ENCODE results near the gene ANKRD52. TPM values are rescaled to one million over a fixed set of nuclear protein-coding genes. Genes with fewer than 3 reads are reported as not detected.

ANKRD52 gene
- total and polyA plus RNA-seq, 2 of the 8 experiments (the other 6 are each of a cell fraction or from before 2014, with no cell fraction given): 14.0 to 36.3 TPM

- Histone ChIP-seq H3K4me2 (ENCODE audit: insufficient read depth in 1 of 2, low read depth in 2 of 2, low read length in 2 of 2) (no peak overlapping the region), H3K18ac (ENCODE audit: extremely low read depth, low read length) (no peak overlapping the region), H4K5ac (ENCODE audit: insufficient read length, low read depth, low read length) (no peak overlapping the region), H2BK15ac (ENCODE audit: low read length) (no peak overlapping the region), H3K27me3 (replicated peaks in 1 of 4; ENCODE audit: control insufficient read depth in 3 of 4, extremely low read depth in 1 of 4, insufficient read depth in 3 of 4, low read length in 3 of 4) (0 out of 7 replicates have a peak, but pooled peaks cover 0 to 2% (median 0%) of the 10 kb centered on the region in 4 experiments), H4K91ac (replicated peaks; ENCODE audit: insufficient read length, low read length) (no peak overlapping the region), H4K8ac (ENCODE audit: extremely low read depth, insufficient read depth, low read length) (peak overlapping the region; percentile 76; the same call in 1 of the 2 replicates), H2BK20ac (ENCODE audit: low read length) (no peak overlapping the region), H3K27ac (ENCODE audit: low read depth, low read length) (no peak overlapping the region), H4K20me1 (replicated peaks in 1 of 2; ENCODE audit: control insufficient read depth in 1 of 2, insufficient read depth in 2 of 2, low read length in 2 of 2) (no peaks in the 10 kb centered on the region), H3K9me3 (ENCODE audit: insufficient read depth in 2 of 2, low read depth in 1 of 2, low read length in 1 of 2) (no peaks in the 10 kb centered on the region), H3K4ac (replicated peaks; ENCODE audit: insufficient read length, low read depth, low read length) (no peak overlapping the region), H3K4me1 (replicated peaks in 1 of 4; ENCODE audit: control insufficient read depth in 3 of 4, insufficient read depth in 4 of 4, low read length in 3 of 4) (peaks cover 0 to 6% (median 0%) of the 10 kb centered on the region in 4 experiments; a peak in 3 of 7 replicates), H2BK5ac (ENCODE audit: low read depth, low read length) (no peak overlapping the region), H2BK12ac (ENCODE audit: low read depth, low read length) (no peak overlapping the region), H3K4me3 (ENCODE audit: extremely low read depth in 1 of 4, insufficient read depth in 2 of 4, low read depth in 3 of 4, low read length in 4 of 4) (no peak overlapping the region), H3K23me2 (ENCODE audit: low read depth, low read length) (no peaks in the 10 kb centered on the region), H2BK120ac (replicated peaks; ENCODE audit: low read depth, low read length) (no peak overlapping the region), H3K9ac (replicated peaks in 1 of 4; ENCODE audit: extremely low read depth in 1 of 4, low read depth in 3 of 4, low read length in 3 of 4) (no peak overlapping the region), H3K79me1 (ENCODE audit: low read depth, low read length) (peaks cover under 1% of the 10 kb centered on the region; the same call in 1 of the 2 replicates), H3K36me3 (ENCODE audit: control insufficient read depth in 2 of 4, insufficient read depth in 4 of 4, low read length in 3 of 4) (peaks cover 0 to under 1% (median under 1%) of the 10 kb centered on the region in 4 experiments; a peak in 1 of 8 replicates), H3K23ac (ENCODE audit: insufficient read length) (no peak overlapping the region), H3K79me2 (ENCODE audit: control insufficient read depth in 1 of 2, insufficient read depth in 2 of 2, low read length in 2 of 2) (no peaks in the 10 kb centered on the region), H2AFZ (ENCODE audit: low read length) (no peak overlapping the region), H3K56ac (replicated peaks; ENCODE audit: insufficient read length, low read depth, low read length) (no peak overlapping the region), H3K14ac (ENCODE audit: insufficient read length) (no peak overlapping the region), H2AK5ac (ENCODE audit: low read depth, low read length) (no peak overlapping the region)
- ChIA-PET CTCF (ENCODE audit: partially characterized antibody) (interaction anchor here (0.7 to 10.5 kb wide), 14 partner anchors 9 to 230 kb away, joined by 3 to 72 read pairs (median 4); partner anchors contain the start of genes ANKRD52, COQ10A, RNF41 and SMARCC2), POLR2A (ENCODE audit: partially characterized antibody) (interaction anchor here (0.7 to 8.6 kb wide), 14 partner anchors 9 to 181 kb away, joined by 3 to 65 read pairs (median 4); partner anchors contain the start of genes ANKRD52, CS, MYL6 and RNF41)
- WGBS, 2 experiments (ENCODE audit: extremely low coverage in 1 of 2, insufficient coverage in 1 of 2, insufficient read length in 1 of 2, insufficient replicate concordance in 2 of 2, low coverage in 1 of 2, low lambda C conversion rate in 2 of 2, missing lambda C conversion rate in 1 of 2): 95% methylated on average over 11 of the region's 11 CpGs; no CpG with 5 or more reads in 1 of the 2 experiments
- FAIRE-seq: no peak
- DNase-seq (ENCODE audit: low read depth in 1 of 2, low spot score in 2 of 2): no peak
- no peak for TF ChIP-seq GABPA (IDR thresholded peaks at IDR 0.05; ENCODE audit: borderline replicate concordance, insufficient read depth, low read length)
- TF ChIP-seq ASH2L (IDR thresholded peaks at IDR 0.05; ENCODE audit: low read length): no peak
- TF ChIP-seq KDM1A (IDR thresholded peaks at IDR 0.05; ENCODE audit: borderline replicate concordance, low read length): no peak
- no peak for TF ChIP-seq SIRT6 (IDR thresholded peaks at IDR 0.05; ENCODE audit: low read length)
- no peak for TF ChIP-seq CHD1 (IDR thresholded peaks at IDR 0.05; ENCODE audit: low read depth, low read length)
- no peak for TF ChIP-seq SP2 (IDR thresholded peaks at IDR 0.05; ENCODE audit: low read length)
- no peak for TF ChIP-seq SRF (IDR thresholded peaks at IDR 0.05; ENCODE audit: low read depth, low read length)
- TF ChIP-seq POLR2A (IDR thresholded peaks at IDR 0.05; ENCODE audit: control extremely low read depth in 1 of 2, low read depth in 2 of 2, low read length in 2 of 2): no peak
- no peak for TF ChIP-seq JUN (IDR thresholded peaks at IDR 0.05; ENCODE audit: low read depth, low read length)
- TF ChIP-seq YY1 (IDR thresholded peaks at IDR 0.05; ENCODE audit: low read depth, low read length): no peak
- TF ChIP-seq KDM5A (IDR thresholded peaks at IDR 0.05; ENCODE audit: low read length): no peak
- no peak for TF ChIP-seq ATF2 (IDR thresholded peaks at IDR 0.05; ENCODE audit: low read length)
- no peak for TF ChIP-seq SP4 (IDR thresholded peaks at IDR 0.05; ENCODE audit: low read length)
Measured at GRCh38 chr12:56231184-56231582, 27.0 kb downstream of the ANKRD52 start.

Measured in H1 (cell line).